ENCODE measurements around the gene CEP57L1.

CEP57L1 gene

DNA sequence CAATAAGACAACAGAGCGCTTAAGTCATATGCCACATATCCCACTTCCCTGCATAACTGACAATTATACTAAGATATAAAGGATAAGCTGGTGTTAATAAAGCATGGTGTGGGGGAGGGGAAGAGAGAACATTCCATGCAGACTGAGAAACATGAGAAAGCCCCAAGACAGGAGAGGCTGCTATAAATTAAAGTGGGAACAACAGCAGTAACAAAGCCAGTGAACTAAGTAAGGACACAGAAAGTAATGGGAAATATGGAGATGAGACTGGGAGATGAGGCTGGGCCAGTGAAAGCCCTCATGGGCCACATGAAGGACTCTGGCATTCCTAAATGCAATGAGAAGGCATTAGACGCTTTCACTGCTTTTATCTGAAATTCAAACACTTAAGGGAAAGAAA, 42.0 kb upstream of the CEP57L1 start:
- H2BK120ac ChIP-seq (ENCODE audit: low read depth, low read length), result no peak overlapping the region
- H4K8ac ChIP-seq (ENCODE audit: low read length), result no peak overlapping the region
- no peak overlapping the region for H3K23ac ChIP-seq (ENCODE audit: low read length in 2 of 2)
- H3K27ac ChIP-seq (ENCODE audit: low read length, poor library complexity, severe bottlenecking), result no peak overlapping the region
- no peak overlapping the region for H3K4ac ChIP-seq (ENCODE audit: low read depth in 1 of 2, low read length in 2 of 2)
- no peak overlapping the region for H3K4me3 ChIP-seq (ENCODE audit: insufficient read depth in 1 of 2, low read depth in 1 of 2, low read length in 2 of 2)
- H2BK15ac ChIP-seq (ENCODE audit: low read depth, poor library complexity, severe bottlenecking), result no peak overlapping the region
- H3K9ac ChIP-seq (ENCODE audit: low read length), result no peak overlapping the region
- no peak overlapping the region for H3K18ac ChIP-seq (ENCODE audit: low read depth in 1 of 2, low read length in 2 of 2)
- H3K4me2 ChIP-seq (ENCODE audit: low read length, poor library complexity, severe bottlenecking), result no peak overlapping the region
- H2AK5ac ChIP-seq (ENCODE audit: low read length, severe bottlenecking), result no peak overlapping the region
- no peak overlapping the region for H2BK12ac ChIP-seq (ENCODE audit: low read length in 2 of 2)
- no peaks in the 10 kb centered on the region for H3K9me3 ChIP-seq (ENCODE audit: control insufficient read depth, low read length)
- WGBS, result no CpG with 5 or more reads among the region's 2 CpGs
- H3K79me1 ChIP-seq (replicated peaks; ENCODE audit: low read length, poor library complexity, severe bottlenecking), result peaks cover 20% of the 10 kb centered on the region
- no peak overlapping the region for H2BK5ac ChIP-seq (ENCODE audit: low read depth, low read length, poor library complexity, severe bottlenecking)
- H3K36me3 ChIP-seq (ENCODE audit: control insufficient read depth in 1 of 2, insufficient read depth in 2 of 2, low read depth in 1 of 2, low read length in 2 of 2), result peaks cover 0 to 5% of the 10 kb centered on the region in 2 experiments
- no peaks in the 10 kb centered on the region for H3K27me3 ChIP-seq (ENCODE audit: control insufficient read depth in 1 of 2, insufficient read depth in 1 of 2, low read length in 2 of 2)
- H2AFZ ChIP-seq (ENCODE audit: low read depth, low read length), result no peak overlapping the region
- H3K14ac ChIP-seq (ENCODE audit: low read length in 2 of 2), result no peak overlapping the region
- DNase-seq, result no peak
- no peak overlapping the region for H4K91ac ChIP-seq (ENCODE audit: low read length)
- H3K4me1 ChIP-seq (ENCODE audit: control insufficient read depth, insufficient read depth, low read depth, low read length), result peaks cover 2% of the 10 kb centered on the region

- Histone ChIP-seq H3K18ac (ENCODE audit: low read depth in 1 of 2, low read length in 2 of 2) (no peak overlapping the region), H2BK15ac (ENCODE audit: low read depth, poor library complexity, severe bottlenecking) (no peak overlapping the region), H2BK12ac (ENCODE audit: low read length in 2 of 2) (no peak overlapping the region), H2BK5ac (ENCODE audit: low read depth, low read length, poor library complexity, severe bottlenecking) (no peak overlapping the region), H3K4me1 (ENCODE audit: control insufficient read depth, insufficient read depth, low read depth, low read length) (peaks cover 2% of the 10 kb centered on the region), H3K27ac (ENCODE audit: low read length, poor library complexity, severe bottlenecking) (no peak overlapping the region), H2AFZ (ENCODE audit: low read depth, low read length) (no peak overlapping the region), H2AK5ac (ENCODE audit: low read length, severe bottlenecking) (no peak overlapping the region), H3K23ac (ENCODE audit: low read length in 2 of 2) (no peak overlapping the region), H3K14ac (ENCODE audit: low read length in 2 of 2) (no peak overlapping the region), H2BK120ac (ENCODE audit: low read depth, low read length) (no peak overlapping the region), H3K79me1 (replicated peaks; ENCODE audit: low read length, poor library complexity, severe bottlenecking) (peaks cover 14% of the 10 kb centered on the region), H3K27me3 (ENCODE audit: control insufficient read depth in 1 of 2, insufficient read depth in 1 of 2, low read length in 2 of 2) (no peaks in the 10 kb centered on the region), H4K8ac (ENCODE audit: low read length) (no peak overlapping the region), H3K4me2 (ENCODE audit: low read length, poor library complexity, severe bottlenecking) (no peak overlapping the region), H3K4me3 (ENCODE audit: insufficient read depth in 1 of 2, low read depth in 1 of 2, low read length in 2 of 2) (no peak overlapping the region), H3K9ac (ENCODE audit: low read length) (peak overlapping the region; percentile 45), H3K4ac (ENCODE audit: low read depth in 1 of 2, low read length in 2 of 2) (no peak overlapping the region), H4K91ac (ENCODE audit: low read length) (no peak overlapping the region), H3K9me3 (ENCODE audit: control insufficient read depth, low read length) (no peaks in the 10 kb centered on the region), H3K36me3 (ENCODE audit: control insufficient read depth in 1 of 2, insufficient read depth in 2 of 2, low read depth in 1 of 2, low read length in 2 of 2) (no peaks in the 10 kb centered on the region)
- peak; percentile 32 for DNase-seq
- 100% methylated on average over 1 of the region's 1 CpG for WGBS
Measured at GRCh38 chr6:109055771-109056235, 39.5 kb upstream of the CEP57L1 start.

- no peak overlapping the region for H3K14ac ChIP-seq (ENCODE audit: low read length in 2 of 2)
- no peak overlapping the region for H2AK5ac ChIP-seq (ENCODE audit: low read length, severe bottlenecking)
- peaks cover 15% of the 10 kb centered on the region for H3K79me1 ChIP-seq (replicated peaks; ENCODE audit: low read length, poor library complexity, severe bottlenecking)
- H3K4ac ChIP-seq (ENCODE audit: low read depth in 1 of 2, low read length in 2 of 2), result no peak overlapping the region
- no peak overlapping the region for H3K4me2 ChIP-seq (ENCODE audit: low read length, poor library complexity, severe bottlenecking)
- peaks cover 2% of the 10 kb centered on the region for H3K4me1 ChIP-seq (ENCODE audit: control insufficient read depth, insufficient read depth, low read depth, low read length)
- H4K8ac ChIP-seq (ENCODE audit: low read length), result no peak overlapping the region
- no peak overlapping the region for H3K23ac ChIP-seq (ENCODE audit: low read length in 2 of 2)
- no peak overlapping the region for H4K91ac ChIP-seq (ENCODE audit: low read length)
- no peak for DNase-seq
- H2BK120ac ChIP-seq (ENCODE audit: low read depth, low read length), result no peak overlapping the region
- H2AFZ ChIP-seq (ENCODE audit: low read depth, low read length), result no peak overlapping the region
- H3K4me3 ChIP-seq (ENCODE audit: insufficient read depth in 1 of 2, low read depth in 1 of 2, low read length in 2 of 2), result no peak overlapping the region
- no peak overlapping the region for H2BK15ac ChIP-seq (ENCODE audit: low read depth, poor library complexity, severe bottlenecking)
- no peak overlapping the region for H3K27ac ChIP-seq (ENCODE audit: low read length, poor library complexity, severe bottlenecking)
- no peak overlapping the region for H2BK5ac ChIP-seq (ENCODE audit: low read depth, low read length, poor library complexity, severe bottlenecking)
- no peak overlapping the region for H2BK12ac ChIP-seq (ENCODE audit: low read length in 2 of 2)
- H3K18ac ChIP-seq (ENCODE audit: low read depth in 1 of 2, low read length in 2 of 2), result no peak overlapping the region
- no peaks in the 10 kb centered on the region for H3K36me3 ChIP-seq (ENCODE audit: control insufficient read depth in 1 of 2, insufficient read depth in 2 of 2, low read depth in 1 of 2, low read length in 2 of 2)
- no peaks in the 10 kb centered on the region for H3K27me3 ChIP-seq (ENCODE audit: control insufficient read depth in 1 of 2, insufficient read depth in 1 of 2, low read length in 2 of 2)
- H3K9ac ChIP-seq (ENCODE audit: low read length), result no peak overlapping the region
- H3K9me3 ChIP-seq (ENCODE audit: control insufficient read depth, low read length), result no peaks in the 10 kb centered on the region
Measured at GRCh38 chr6:109056661-109057060, 38.6 kb upstream of the CEP57L1 start.

GRCh38 chr6:109058620-109059019, 36.7 kb upstream of the CEP57L1 start:
- Histone ChIP-seq H3K4me1 (ENCODE audit: control insufficient read depth, insufficient read depth, low read depth, low read length) (peaks cover 3% of the 10 kb centered on the region), H3K27me3 (ENCODE audit: control insufficient read depth in 1 of 2, insufficient read depth in 1 of 2, low read length in 2 of 2) (no peaks in the 10 kb centered on the region), H3K14ac (ENCODE audit: low read length in 2 of 2) (no peak overlapping the region), H3K23ac (ENCODE audit: low read length in 2 of 2) (no peak overlapping the region), H3K9ac (ENCODE audit: low read length) (no peak overlapping the region), H2AK5ac (ENCODE audit: low read length, severe bottlenecking) (no peak overlapping the region), H2BK120ac (ENCODE audit: low read depth, low read length) (no peak overlapping the region), H4K91ac (ENCODE audit: low read length) (no peak overlapping the region), H2BK12ac (ENCODE audit: low read length in 2 of 2) (no peak overlapping the region), H3K36me3 (ENCODE audit: control insufficient read depth in 1 of 2, insufficient read depth in 2 of 2, low read depth in 1 of 2, low read length in 2 of 2) (no peaks in the 10 kb centered on the region), H2BK15ac (ENCODE audit: low read depth, poor library complexity, severe bottlenecking) (no peak overlapping the region), H2BK5ac (ENCODE audit: low read depth, low read length, poor library complexity, severe bottlenecking) (no peak overlapping the region), H3K4ac (ENCODE audit: low read depth in 1 of 2, low read length in 2 of 2) (no peak overlapping the region), H3K4me3 (ENCODE audit: insufficient read depth in 1 of 2, low read depth in 1 of 2, low read length in 2 of 2) (no peak overlapping the region), H3K18ac (ENCODE audit: low read depth in 1 of 2, low read length in 2 of 2) (no peak overlapping the region), H3K27ac (ENCODE audit: low read length, poor library complexity, severe bottlenecking) (no peak overlapping the region), H3K79me1 (replicated peaks; ENCODE audit: low read length, poor library complexity, severe bottlenecking) (peaks cover 18% of the 10 kb centered on the region), H3K4me2 (ENCODE audit: low read length, poor library complexity, severe bottlenecking) (no peak overlapping the region), H3K9me3 (ENCODE audit: control insufficient read depth, low read length) (no peaks in the 10 kb centered on the region), H4K8ac (ENCODE audit: low read length) (no peak overlapping the region), H2AFZ (ENCODE audit: low read depth, low read length) (no peak overlapping the region)
- no peak for DNase-seq
- no CpG with 5 or more reads among the region's 2 CpGs for whole genome bisulfite sequencing
